ENCODE results near the gene GNA15. TPM values are rescaled to one million over a fixed set of nuclear protein-coding genes. Genes with fewer than 3 reads are reported as not detected.

The GNA15 gene
- total and polyA plus RNA-seq, 2 of the 8 experiments (the other 6 are each of a cell fraction or from before 2014, with no cell fraction given): 0.26 to 0.45 TPM

GRCh38 chr19:3100747-3101730, 34.8 kb upstream of the GNA15 start:
- ChIA-PET POLR2A (ENCODE audit: partially characterized antibody) (interaction anchor here (0.5 kb wide), 1 partner anchor 37 kb away, joined by 3 read pairs; no protein-coding TSS in a partner anchor), CTCF (ENCODE audit: partially characterized antibody) (interaction anchor here (0.6 to 20.0 kb wide), 10 partner anchors 7 to 142 kb away, joined by 3 to 339 read pairs (median 4); no protein-coding TSS in a partner anchor)
- Histone ChIP-seq H3K4me3 (ENCODE audit: extremely low read depth in 1 of 4, insufficient read depth in 2 of 4, low read depth in 3 of 4, low read length in 4 of 4) (no peak overlapping the region), H3K9me3 (ENCODE audit: insufficient read depth in 2 of 2, low read depth in 1 of 2, low read length in 1 of 2) (no peaks in the 10 kb centered on the region), H3K23me2 (ENCODE audit: low read depth, low read length) (peaks cover under 1% of the 10 kb centered on the region; the same call in 1 of the 2 replicates), H3K27ac (ENCODE audit: low read depth, low read length) (no peak overlapping the region; the same call in 1 of the 2 replicates), H2AK5ac (ENCODE audit: low read depth, low read length) (no peak overlapping the region), H3K18ac (ENCODE audit: extremely low read depth, low read length) (no peak overlapping the region; the same call in none of the 2 replicates), H3K79me2 (ENCODE audit: control insufficient read depth in 1 of 2, insufficient read depth in 2 of 2, low read length in 2 of 2) (peaks cover 0 to 83% of the 10 kb centered on the region in 2 experiments; a peak in 3 of 4 replicates), H4K5ac (ENCODE audit: insufficient read length, low read depth, low read length) (no peak overlapping the region), H3K27me3 (replicated peaks in 1 of 4; ENCODE audit: control insufficient read depth in 3 of 4, extremely low read depth in 1 of 4, insufficient read depth in 3 of 4, low read length in 3 of 4) (no peaks in the 10 kb centered on the region), H3K4ac (replicated peaks; ENCODE audit: insufficient read length, low read depth, low read length) (no peak overlapping the region), H3K56ac (replicated peaks; ENCODE audit: insufficient read length, low read depth, low read length) (no peak overlapping the region), H2BK20ac (ENCODE audit: low read length) (no peak overlapping the region), H4K20me1 (replicated peaks in 1 of 2; ENCODE audit: control insufficient read depth in 1 of 2, insufficient read depth in 2 of 2, low read length in 2 of 2) (peaks cover 9 to 39% of the 10 kb centered on the region in 2 experiments), H3K36me3 (ENCODE audit: control insufficient read depth in 2 of 4, insufficient read depth in 4 of 4, low read length in 3 of 4) (no peaks in the 10 kb centered on the region), H3K14ac (ENCODE audit: insufficient read length) (no peak overlapping the region), H2BK120ac (replicated peaks; ENCODE audit: low read depth, low read length) (no peak overlapping the region), H2AFZ (ENCODE audit: low read length) (no peak overlapping the region), H2BK12ac (ENCODE audit: low read depth, low read length) (no peak overlapping the region), H3K79me1 (ENCODE audit: low read depth, low read length) (peaks cover 10% of the 10 kb centered on the region), H3K23ac (ENCODE audit: insufficient read length) (no peak overlapping the region), H3K4me1 (replicated peaks in 1 of 4; ENCODE audit: control insufficient read depth in 3 of 4, insufficient read depth in 4 of 4, low read length in 3 of 4) (peaks cover 0 to 9% (median 6%) of the 10 kb centered on the region in 4 experiments; a peak in 5 of 7 replicates), H3K4me2 (ENCODE audit: insufficient read depth in 1 of 2, low read depth in 2 of 2, low read length in 2 of 2) (no peak overlapping the region), H2BK5ac (ENCODE audit: low read depth, low read length) (no peak overlapping the region), H4K91ac (replicated peaks; ENCODE audit: insufficient read length, low read length) (no peak overlapping the region), H4K8ac (ENCODE audit: extremely low read depth, insufficient read depth, low read length) (no peak overlapping the region), H3K9ac (replicated peaks in 1 of 4; ENCODE audit: extremely low read depth in 1 of 4, low read depth in 3 of 4, low read length in 3 of 4) (no peak overlapping the region), H2BK15ac (ENCODE audit: low read length) (no peak overlapping the region)
- WGBS, 2 experiments (ENCODE audit: extremely low coverage in 1 of 2, insufficient coverage in 1 of 2, insufficient read length in 1 of 2, insufficient replicate concordance in 2 of 2, low coverage in 1 of 2, low lambda C conversion rate in 2 of 2, missing lambda C conversion rate in 1 of 2): 86% methylated on average over 32 of the region's 34 CpGs; no CpG with 5 or more reads in 1 of the 2 experiments
- no peak for FAIRE-seq
- DNase-seq (ENCODE audit: low read depth in 1 of 2, low spot score in 2 of 2): no peak
- TF ChIP-seq BRCA1 (IDR thresholded peaks at IDR 0.05; ENCODE audit: low read depth, low read length) (no peak), RFX5 (IDR thresholded peaks at IDR 0.05; ENCODE audit: borderline replicate concordance, low read depth, low read length) (no peak), NRF1 (IDR thresholded peaks at IDR 0.05; ENCODE audit: low read depth, low read length) (no peak), KDM1A (IDR thresholded peaks at IDR 0.05; ENCODE audit: borderline replicate concordance, low read length) (no peak), SIX5 (IDR thresholded peaks at IDR 0.05; ENCODE audit: low read depth, low read length) (no peak)
